ENCODE measurements around the gene SRD5A2.
"Not testable (repeated sequence)": the region's sequence is repeated elsewhere in the genome, so short reads cannot be mapped to it uniquely, and the experiment has no call there.

Gene SRD5A2

GRCh38 chr2:31531101-31531500 is 49.6 kb downstream of the SRD5A2 start:
- DNase-seq, result no peak

- no peak for DNase-seq
These were observed 51.5 kb downstream of the SRD5A2 start for GRCh38 chr2:31529256-31529655.

- no peak for DNase-seq
These were observed 51.9 kb downstream of the SRD5A2 start for GRCh38 chr2:31528823-31529222.

- no peak for DNase-seq
These were observed 53.6 kb downstream of the SRD5A2 start for GRCh38 chr2:31526946-31527732.

GRCh38 chr2:31525876-31526275 is 54.9 kb downstream of the SRD5A2 start:
- DNase-seq, result no peak

- DNase-seq, result no peak
These were observed 56.1 kb downstream of the SRD5A2 start for GRCh38 chr2:31524592-31524991.

GRCh38 chr2:31523871-31524492 is 56.8 kb downstream of the SRD5A2 start:
- peak; percentile 45 to 54 for DNase-seq

GRCh38 chr2:31522786-31523185 is 58.0 kb downstream of the SRD5A2 start:
- DNase-seq, result no peak

- no peak for DNase-seq
These were observed 63.1 kb downstream of the SRD5A2 start for GRCh38 chr2:31517442-31518203.

GRCh38 chr2:31515586-31515985 is 65.2 kb downstream of the SRD5A2 start:
- DNase-seq, result no peak

GRCh38 chr2:31513553-31513952 is 67.2 kb downstream of the SRD5A2 start:
- no peak for DNase-seq

- no peak for DNase-seq
These were observed 69.4 kb downstream of the SRD5A2 start for GRCh38 chr2:31511376-31511775.

GRCh38 chr2:31505111-31505510 is 75.6 kb downstream of the SRD5A2 start:
- DNase-seq, result no peak

GRCh38 chr2:31504311-31504710 is 76.4 kb downstream of the SRD5A2 start:
- DNase-seq, result no peak

- DNase-seq, result not testable (repeated sequence)
These were observed 84.3 kb downstream of the SRD5A2 start for GRCh38 chr2:31496451-31496874.

- DNase-seq, result not testable (repeated sequence)
These were observed 91.4 kb downstream of the SRD5A2 start for GRCh38 chr2:31489339-31489738.

- no peak for DNase-seq
These were observed 97.5 kb downstream of the SRD5A2 start for GRCh38 chr2:31483246-31483645.

GRCh38 chr2:31476511-31477180 is 104.1 kb downstream of the SRD5A2 start:
- no peak for DNase-seq

GRCh38 chr2:31475692-31476091 is 105.0 kb downstream of the SRD5A2 start:
- DNase-seq, result no peak

GRCh38 chr2:31474296-31474695 is 106.4 kb downstream of the SRD5A2 start:
- DNase-seq, result no peak

Data from Kasumi-1 (cell line).